ENCODE results near the gene STX1B.
A peak's percentile ranks its signal among the peaks of the same experiment; 100 is the strongest.

Gene STX1B

GRCh38 chr16:30996985-30997724 lies 13.3 kb downstream of the STX1B start:
- no peak for TF ChIP-seq CTCF (IDR thresholded peaks at IDR 0.05; ENCODE audit: insufficient read depth, low read length, missing control alignments)
- CTCF ChIA-PET, result interaction anchor here (1.7 to 5.6 kb wide), 2 partner anchors 13 to 44 kb away, joined by 5 to 49 read pairs; partner anchors contain the start of gene HSD3B7

DNA sequence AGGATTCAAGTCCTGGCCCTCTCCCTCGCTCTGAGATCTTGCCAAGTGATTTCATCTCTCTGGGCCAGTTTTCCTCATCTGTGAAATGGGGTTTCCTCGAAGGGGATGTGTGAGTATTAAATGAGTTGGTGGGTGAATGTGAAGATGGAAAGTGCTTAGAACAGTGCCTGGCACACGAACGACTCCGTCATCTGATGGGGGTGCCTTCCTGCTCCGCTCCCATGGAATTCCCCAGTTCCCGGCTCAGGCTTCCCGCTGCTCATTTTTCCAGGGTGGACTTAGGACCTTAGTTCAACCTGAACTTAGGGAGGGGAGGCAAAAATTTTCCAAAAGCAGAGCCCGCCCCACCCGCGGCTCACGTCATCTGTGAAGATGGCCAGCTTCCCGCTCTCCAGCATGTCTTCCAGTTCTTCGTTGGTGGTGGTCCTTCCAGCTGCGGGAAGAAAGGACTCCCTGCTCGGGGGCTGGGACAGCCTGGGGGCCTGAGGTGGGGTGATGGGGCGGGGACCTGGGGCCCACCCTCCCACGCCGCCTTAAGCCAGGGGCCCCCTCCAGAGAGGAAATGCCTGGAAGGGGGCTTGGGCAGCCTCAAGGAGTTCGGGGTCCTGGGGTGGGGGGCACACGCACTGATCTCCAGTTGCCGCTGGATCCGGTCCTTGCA lies 14.0 kb downstream of the STX1B start:
- ChIA-PET POLR2A (no interaction called here), CTCF (interaction anchor here (1.2 to 5.6 kb wide), 3 partner anchors 12 to 113 kb away, joined by 3 to 49 read pairs (median 5); partner anchors contain the start of gene HSD3B7)
- no peak for DNase-seq (ENCODE audit: low read depth, low spot score)
- no peak for TF ChIP-seq CTCF (IDR thresholded peaks at IDR 0.05; ENCODE audit: insufficient read depth, low read length, missing control alignments)
- H3K4me3 ChIP-seq (ENCODE audit: low read depth, low read length), result peak overlapping the region; percentile 59

More at GRCh38 chr16:30996985-30997724, 13.3 kb downstream of the STX1B start:
- POLR2A ChIA-PET, result interaction anchor here (1.6 kb wide), 1 partner anchor 11 kb away, joined by 4 read pairs; no protein-coding TSS in a partner anchor
- no peak for DNase-seq (ENCODE audit: low read depth, low spot score)
- H3K4me3 ChIP-seq (ENCODE audit: low read depth, low read length), result peak overlapping the region; percentile 59

- DNase-seq (ENCODE audit: low read depth, low spot score), result no peak
- CTCF ChIA-PET, result interaction anchor here (1.2 to 5.6 kb wide), 3 partner anchors 12 to 113 kb away, joined by 3 to 49 read pairs (median 5); partner anchors contain the start of gene HSD3B7
- no peak for TF ChIP-seq CTCF (IDR thresholded peaks at IDR 0.05; ENCODE audit: insufficient read depth, low read length, missing control alignments)
- H3K4me3 ChIP-seq (ENCODE audit: low read depth, low read length), result no peak overlapping the region
- POLR2A ChIA-PET, result no interaction called here
These were observed 14.5 kb downstream of the STX1B start for GRCh38 chr16:30995927-30996323.

DNA sequence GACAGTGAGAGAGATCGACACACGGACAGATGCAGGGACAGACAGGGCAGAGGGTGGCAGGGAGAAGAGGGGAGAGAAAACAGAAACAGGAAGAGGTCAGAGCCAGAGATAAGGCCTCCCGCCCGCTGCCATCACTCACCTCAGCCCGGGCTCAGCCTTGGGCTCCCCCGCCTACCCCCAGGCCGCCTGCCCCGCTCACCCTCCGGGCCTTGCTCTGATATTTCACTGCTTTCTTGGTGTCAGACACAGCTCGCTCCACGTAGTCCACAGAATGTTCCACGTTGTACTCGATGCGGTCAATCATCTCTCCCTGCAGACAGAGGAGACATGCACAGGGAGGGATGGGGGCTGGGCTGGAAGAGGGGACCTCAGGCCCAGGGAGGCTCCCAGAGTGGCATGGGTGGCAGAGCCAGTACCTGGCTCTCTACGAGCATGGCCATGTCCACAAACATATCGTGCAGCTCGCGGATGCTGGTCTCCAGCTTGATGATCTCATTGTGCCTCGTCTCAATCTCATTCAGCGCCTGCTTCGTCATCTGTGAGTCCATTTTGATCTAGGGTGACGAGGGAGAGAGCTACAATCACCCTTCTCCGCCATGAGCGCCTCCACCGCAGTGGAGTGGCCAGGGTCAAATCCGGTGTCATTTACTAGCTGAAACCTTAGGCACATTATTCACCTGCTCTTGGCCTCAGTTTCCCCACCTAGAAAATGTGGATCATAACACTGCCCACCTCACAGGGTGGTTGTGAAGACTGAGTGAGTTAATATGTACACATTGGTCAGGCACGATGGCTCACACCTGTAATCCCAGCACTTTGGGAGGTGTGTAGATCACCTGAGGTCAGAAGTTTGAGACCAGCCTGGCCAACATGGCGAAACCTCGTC lies 17.3 kb downstream of the STX1B start:
- no peak for DNase-seq (ENCODE audit: low read depth, low spot score)
- no peak for TF ChIP-seq CTCF (IDR thresholded peaks at IDR 0.05; ENCODE audit: insufficient read depth, low read length, missing control alignments)
- POLR2A ChIA-PET, result interaction anchor here (1.6 to 1.8 kb wide), 2 partner anchors 8 to 80 kb away, joined by 5 read pairs; partner anchors contain the start of genes HSD3B7 and ZNF668
- CTCF ChIA-PET, result interaction anchor here (0.9 to 5.6 kb wide), 6 partner anchors 9 to 875 kb away, joined by 3 to 49 read pairs (median 4); partner anchors contain the start of gene HSD3B7
- H3K4me3 ChIP-seq (ENCODE audit: low read depth, low read length), result no peak overlapping the region

DNA sequence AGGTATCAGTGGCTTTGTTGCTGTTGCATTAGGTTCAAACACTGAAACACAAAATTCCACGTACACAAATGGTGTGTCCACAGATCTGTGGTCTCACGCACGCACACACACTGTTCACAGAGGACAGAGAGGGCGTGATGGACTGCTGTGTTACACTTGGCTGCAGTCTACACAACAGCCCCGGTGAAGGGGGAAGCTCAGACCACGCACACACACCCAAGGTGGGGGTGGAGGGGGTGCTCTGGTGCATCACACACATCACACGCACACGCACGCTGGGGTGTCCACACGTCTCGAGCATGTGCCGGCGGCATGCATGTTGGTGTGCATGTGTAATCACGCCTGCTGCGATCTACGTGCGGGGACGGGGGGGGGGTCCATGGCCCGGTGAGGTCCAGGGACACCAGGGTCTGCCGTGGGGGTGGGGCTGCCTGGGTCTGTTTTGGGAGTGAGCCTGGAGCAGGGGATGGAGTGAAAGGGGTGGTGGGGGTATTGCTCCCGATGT lies 18.1 kb downstream of the STX1B start:
- CTCF ChIA-PET, result interaction anchor here (1.0 to 5.6 kb wide), 3 partner anchors 8 to 150 kb away, joined by 3 to 49 read pairs (median 5); partner anchors contain the start of gene HSD3B7
- H3K4me3 ChIP-seq (ENCODE audit: low read depth, low read length), result no peak overlapping the region
- POLR2A ChIA-PET, result no interaction called here
- DNase-seq (ENCODE audit: low read depth, low spot score), result no peak
- TF ChIP-seq CTCF (IDR thresholded peaks at IDR 0.05; ENCODE audit: insufficient read depth, low read length, missing control alignments), result no peak
